NCI-H2107 (cell line): Measurements from ENCODE around the gene ZNF135.

ENCODE experiments used
- DNase-seq: peaks from one replicate; lab custom pipeline; 2025; lab: John Stamatoyannopoulos, UW

ZNF135 gene

DNA sequence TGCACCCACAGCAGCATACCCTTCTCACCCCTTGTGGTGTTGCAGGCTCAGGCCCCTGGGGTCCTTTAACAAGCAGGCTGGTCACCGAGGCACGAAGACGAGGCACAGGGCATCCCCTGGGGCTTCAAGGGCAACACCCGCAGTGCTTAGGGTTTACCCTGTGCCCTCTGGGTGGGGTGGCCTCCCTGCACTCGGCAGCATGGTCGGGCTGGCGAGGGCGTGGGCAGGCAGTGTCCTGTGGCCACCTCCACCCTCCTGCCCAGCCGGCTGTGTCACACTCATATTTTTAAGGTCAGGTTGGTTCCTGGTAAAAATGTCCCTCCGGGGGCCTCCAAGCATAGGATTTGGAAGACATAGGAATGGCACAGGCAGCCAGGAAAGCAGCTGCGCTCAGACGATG is 11.4 kb upstream of the ZNF135 start:
- no peak for DNase-seq

GRCh38 chr19:58052256-58052655 is 6.8 kb upstream of the ZNF135 start:
- no peak for DNase-seq

DNA sequence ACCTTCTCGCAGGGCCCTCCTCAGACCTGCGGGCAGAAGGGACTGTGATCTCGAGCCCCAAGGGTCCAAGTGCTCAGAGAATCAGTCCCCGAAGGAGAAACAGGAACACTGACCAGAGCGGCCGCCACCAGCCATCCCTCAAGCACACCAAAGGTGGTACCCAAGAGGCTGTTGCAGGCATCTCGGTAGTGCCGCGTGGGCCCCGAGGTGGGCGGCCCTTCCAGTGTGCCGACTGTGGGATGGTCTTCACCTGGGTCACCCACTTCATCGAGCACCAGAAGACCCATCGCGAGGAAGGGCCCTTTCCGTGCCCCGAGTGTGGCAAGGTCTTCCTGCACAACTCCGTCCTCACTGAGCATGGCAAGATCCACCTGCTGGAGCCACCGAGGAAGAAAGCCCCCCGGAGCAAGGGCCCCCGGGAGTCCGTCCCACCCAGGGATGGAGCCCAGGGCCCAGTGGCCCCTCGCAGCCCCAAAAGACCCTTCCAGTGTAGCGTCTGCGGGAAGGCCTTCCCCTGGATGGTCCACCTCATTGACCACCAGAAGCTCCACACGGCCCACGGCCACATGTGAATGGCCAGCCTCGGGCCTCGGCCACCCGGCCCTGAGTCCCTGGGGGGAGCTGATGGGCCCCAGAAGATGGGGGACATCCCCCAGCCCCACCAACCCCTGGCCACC is 5.5 kb upstream of the ZNF135 start:
- DNase-seq = no peak

DNA sequence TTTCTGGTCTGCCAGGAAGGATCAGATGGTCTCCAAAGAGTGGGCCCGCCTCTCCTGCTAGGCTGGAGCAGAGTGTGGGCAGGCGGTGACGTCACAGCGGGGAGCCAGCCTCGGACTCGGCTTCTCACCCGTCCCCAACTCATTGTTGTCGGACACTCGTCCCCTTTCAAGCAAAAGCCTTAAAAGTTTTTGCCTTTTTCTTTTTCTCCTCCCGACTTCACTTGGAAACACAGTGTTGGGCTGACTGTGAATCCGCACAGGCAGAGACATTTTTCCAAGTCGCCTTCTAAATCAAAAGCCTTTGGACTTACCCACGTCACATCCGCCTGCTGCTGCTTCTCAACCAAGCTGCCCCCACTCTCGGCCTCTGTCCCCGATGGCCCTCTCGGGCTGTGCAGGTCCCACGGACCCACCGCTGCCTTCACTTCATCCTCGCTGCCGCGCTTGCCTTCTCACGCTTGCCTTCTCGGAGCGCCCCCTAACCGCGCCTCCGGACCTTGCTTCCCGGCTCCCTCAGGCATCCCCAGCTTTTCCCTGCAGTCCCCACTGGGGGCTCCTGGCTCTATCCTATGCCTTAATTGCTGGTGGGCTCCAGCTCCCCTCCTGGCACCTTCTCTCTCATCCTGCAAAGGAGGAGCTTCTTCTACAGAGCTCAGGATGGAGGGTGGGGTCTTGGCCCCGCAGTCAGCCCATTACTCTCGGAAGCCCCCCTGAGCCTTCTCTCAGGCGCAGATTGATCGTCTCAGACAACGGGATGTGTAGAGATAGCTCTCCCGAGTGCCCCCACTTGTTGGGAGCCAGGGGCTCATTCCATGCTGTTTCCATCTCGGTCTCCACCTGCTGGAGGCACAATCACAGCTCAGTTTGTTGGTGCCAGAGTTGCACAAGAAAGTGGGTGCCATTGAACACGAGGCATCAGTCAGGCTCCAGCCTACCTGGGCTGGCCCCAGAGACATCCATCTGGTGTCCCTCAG is 3.9 kb upstream of the ZNF135 start:
- no peak for DNase-seq

DNA sequence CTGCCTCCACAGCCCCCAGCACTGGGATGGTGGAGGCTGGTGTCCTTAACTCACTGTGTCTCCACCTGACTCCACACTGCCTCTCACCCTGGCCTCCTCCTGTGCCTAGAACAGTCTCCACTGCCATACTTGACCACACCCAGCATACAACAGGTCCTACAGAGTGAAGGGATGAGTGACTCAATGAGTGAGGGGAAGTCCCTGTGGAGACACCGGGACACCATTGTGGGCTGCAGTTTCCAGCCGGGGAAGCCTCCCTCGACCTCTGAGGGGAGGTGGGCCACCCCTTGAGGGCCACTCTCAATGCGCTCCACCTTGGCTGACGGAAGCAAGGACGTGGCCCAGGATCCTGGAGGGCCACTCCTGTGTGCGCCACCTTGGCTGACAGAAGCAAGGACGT is 2.8 kb upstream of the ZNF135 start:
- DNase-seq = no peak

DNA sequence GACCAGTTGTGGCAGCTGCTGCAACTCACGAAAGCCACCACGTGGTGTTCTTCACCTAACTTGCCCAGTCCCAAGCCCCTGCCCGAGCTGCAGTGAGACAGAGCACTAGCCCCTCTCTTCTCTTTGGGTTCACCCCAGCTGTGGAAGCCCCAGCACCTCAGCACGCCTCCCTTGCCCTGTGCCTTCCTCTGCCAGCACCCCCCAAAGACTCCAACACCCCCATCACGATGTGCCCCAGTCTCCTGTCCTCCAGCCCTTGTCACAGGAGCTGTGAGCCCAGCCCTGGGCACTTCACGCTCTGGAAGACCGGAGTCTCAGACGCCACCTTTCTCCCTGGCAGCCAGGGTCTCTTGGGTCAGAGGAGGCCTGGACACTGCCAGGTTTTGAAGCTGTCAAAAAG is 2.2 kb upstream of the ZNF135 start:
- DNase-seq = no peak

DNA sequence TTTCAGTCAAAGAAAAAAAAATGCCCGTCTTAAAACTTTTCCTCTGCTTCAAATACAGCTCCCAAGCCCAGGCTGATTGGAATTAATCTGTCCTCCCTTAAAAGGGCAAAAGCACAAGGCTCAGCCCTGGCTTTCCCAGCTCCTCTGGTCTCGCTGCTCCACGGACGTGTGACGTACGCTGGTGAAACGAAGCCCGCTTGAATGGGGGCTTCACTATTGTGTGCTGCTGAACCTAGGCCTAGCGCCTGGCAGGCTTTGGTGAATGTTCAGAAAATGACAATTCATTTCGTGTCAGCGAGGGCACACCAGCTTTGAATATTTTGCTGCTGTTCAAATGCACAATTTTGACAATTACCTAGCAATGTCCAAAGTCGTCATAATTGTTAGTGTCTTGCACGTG is 615 bp upstream of the ZNF135 start:
- DNase-seq = no peak

DNA sequence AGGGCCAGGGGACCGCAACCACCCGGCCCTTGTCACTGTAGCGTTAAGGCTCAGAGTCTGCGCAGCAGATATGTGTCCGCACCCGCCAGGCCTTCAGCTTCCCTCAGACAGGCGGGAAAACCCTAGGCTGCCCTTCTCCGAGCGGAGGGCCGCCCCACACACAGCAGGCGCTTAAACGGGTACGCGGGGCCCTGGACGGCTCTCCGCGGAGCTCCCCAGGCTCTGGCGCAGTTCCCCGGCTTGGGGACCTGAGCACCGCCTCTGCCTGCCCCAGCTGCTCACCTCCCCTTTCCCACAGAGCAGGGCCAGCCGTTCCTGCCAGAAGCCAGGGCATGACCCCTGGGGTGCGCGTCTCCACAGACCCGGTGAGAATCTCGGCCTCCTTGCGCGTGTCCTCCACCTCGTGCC is 593 bp downstream of the ZNF135 start:
- DNase-seq = no peak

DNA sequence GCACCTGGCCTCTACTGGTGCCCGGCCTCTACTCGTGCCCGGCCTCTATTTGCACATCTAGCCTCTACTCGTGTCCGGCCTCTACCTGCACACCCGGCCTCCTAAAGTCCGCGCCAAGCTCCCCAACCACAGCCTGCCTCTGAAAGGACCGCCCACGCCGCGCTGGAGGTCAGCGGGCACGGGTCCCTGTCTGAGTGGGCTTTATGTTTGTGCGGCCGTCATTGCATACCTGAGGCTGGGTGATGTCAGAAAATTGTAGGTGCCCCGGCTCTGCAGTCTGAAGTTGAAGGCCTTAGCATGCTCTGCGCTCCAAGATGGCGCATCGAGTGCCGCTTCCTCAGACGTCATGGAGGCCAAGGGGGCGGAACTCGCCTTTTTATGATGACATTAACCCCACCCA is 1.1 kb downstream of the ZNF135 start:
- no peak for DNase-seq

DNA sequence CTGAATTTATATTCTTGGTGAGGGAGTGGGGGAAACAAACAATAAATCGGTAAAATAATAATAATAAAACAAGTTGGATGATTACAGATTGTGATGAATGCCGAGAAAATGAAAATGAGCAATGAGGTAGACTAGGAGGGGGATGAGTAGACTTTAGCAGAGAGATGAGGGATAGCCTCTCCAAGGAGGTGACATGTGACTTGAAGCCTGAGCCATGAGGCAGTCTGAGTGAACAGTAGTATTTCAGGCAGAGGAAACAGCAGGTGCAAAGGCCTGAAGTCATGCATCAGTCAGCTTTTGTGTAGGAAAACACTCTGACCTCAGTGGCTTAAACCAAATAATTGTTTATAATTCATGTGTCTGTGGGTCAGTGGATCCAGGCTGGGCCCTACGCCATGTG is 4.6 kb downstream of the ZNF135 start:
- no peak for DNase-seq

DNA sequence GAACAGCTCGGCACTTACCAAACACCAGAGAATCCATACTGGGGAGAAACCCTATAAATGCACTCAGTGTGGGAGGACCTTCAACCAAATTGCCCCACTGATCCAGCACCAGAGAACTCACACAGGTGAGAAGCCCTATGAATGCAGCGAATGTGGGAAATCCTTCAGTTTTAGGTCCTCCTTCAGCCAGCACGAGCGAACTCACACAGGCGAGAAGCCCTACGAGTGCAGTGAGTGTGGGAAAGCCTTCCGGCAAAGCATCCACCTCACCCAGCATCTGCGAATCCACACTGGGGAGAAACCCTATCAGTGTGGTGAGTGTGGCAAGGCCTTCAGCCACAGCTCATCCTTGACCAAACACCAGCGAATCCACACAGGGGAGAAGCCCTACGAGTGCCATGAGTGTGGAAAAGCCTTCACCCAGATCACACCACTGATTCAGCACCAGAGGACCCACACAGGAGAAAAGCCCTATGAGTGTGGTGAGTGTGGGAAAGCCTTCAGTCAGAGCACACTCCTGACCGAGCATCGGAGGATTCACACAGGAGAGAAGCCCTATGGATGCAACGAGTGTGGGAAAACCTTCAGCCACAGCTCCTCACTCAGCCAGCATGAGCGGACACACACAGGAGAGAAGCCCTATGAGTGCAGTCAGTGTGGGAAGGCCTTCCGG is 8.3 kb downstream of the ZNF135 start:
- no peak for DNase-seq

GRCh38 chr19:58079792-58080191 is 20.7 kb downstream of the ZNF135 start:
- no peak for DNase-seq

- DNase-seq = no peak
Measured at GRCh38 chr19:58083021-58083420, 23.9 kb downstream of the ZNF135 start.

DNA sequence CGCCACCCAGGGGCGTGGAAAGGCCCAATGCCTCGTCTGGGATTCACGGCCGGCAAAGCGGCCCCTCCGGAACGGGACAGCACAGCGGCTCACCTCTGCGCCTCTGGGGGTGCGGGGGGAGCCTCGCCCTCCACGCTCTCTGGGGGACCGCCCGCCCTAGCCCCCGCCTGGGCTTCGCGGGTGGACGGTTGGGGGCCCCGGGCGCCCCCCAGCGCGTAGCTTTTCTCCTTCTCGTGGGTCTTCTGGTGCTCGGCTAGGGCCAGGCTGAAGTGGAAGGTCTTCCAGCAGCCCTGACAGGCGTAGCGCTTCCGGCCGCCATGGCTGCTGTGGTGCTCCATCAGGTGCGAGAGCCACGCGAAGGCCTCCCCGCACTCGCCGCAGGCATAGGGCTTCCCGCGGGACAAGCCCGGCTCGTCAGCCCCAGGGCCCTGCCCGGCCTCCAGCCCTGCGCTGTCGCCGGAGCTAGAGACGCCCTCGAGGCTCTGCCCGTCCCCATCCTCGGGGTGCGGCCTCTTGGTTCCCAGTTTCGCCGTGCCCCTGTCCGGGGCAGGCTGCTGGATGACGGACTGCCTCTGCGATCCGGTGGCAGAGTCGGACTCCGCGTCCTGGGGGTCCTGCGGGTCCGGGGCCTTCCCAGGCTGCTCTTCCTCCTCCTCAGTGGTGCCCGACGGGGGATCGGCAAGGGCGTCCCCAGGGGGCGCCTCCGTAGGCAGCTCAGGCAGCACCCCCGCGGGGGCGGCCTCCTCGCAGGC is 25.7 kb downstream of the ZNF135 start:
- DNase-seq = no peak

DNA sequence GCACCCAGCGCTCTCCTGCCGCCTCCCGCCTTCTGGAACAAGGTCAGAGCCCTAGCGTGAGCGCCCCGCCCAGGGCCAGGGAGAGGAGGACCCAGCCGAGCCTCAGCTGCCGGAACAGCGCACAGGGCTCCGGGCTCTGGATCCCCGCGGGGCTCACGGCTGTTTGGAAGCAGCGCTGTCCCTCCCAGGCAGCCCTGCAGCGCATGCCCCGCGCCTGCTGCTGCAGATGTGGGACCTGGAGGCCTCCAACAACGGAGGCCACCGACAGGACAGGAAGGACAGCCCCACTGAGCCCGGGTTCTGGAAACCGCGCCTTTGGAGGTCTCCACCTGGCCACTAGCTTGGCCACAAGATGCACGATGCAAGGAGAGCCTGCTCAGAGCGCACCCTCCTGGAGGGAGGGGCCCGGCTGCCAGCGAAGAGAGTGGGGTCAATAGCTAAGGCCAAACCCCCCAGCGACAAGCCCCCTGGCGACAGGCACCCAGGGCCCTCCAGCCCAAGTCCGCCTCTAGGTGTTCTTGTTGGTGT is 26.3 kb downstream of the ZNF135 start:
- DNase-seq = no peak

DNA sequence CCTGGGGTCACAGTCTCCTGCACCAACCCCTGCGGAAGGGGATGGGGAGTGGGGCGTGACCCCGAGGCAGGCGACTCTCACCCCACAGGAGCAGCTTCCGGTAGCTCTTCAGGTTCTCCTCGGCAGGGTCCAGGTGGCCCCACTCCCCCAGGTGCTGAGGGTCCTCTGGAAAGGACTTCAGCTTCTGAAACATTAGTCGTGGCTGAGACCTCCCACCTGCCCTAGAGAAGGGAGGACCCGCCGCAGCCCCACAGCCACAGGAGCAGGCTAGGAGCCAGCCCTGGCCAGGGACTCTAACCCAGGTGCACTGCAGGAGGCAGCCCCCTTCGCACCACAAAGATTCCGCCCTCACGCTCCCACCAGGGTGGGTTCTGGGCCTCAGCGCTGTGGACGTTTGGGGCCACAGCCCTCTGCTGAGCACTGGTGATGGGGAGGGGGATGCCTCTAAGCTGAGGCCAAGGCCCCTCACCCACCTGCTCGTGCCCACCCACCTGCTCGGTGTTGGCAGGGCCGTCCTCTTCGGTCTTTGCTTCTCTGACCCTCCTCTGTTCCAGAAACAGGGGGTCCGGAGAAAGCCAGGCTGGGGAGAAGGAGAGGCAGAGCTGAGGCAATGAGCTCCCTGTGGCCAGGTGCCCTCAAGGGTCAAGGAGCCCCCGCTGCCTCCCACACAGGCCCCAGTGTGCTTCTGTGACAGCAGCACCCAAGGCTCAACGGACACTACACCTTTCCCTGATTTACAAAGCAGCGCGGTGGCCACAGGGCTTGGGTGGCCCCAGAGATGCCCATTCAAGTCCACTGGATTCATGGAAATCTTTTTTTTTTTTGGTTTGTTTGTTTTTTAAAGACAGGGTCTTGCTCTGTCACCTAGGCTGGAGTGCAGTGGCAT is 28.0 kb downstream of the ZNF135 start:
- no peak for DNase-seq

DNA sequence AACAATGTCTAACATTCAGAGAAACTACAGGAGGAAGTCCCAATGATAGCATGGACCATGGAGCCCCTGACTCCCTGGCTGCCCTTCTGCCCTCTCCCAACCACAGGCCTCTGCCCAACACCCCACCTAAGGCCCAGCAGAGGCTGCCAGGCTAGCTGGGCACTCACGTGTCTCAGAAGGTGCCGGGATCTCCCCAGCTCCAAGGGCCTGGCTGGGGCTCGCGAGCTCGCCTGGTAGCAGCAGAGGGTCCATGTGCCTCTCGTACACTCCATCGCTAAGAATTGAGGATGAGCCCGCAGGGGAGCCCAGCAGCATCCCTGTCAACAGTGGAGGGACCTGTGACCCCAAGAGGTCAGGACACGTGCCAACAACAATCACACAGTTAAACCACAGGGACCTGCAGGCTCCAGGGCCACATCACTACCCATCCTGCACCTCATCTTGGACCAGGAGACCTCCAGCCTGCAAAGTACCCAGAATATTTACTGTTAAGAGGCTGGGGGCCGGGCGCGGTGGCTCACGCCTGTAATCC is 29.5 kb downstream of the ZNF135 start:
- no peak for DNase-seq

DNA sequence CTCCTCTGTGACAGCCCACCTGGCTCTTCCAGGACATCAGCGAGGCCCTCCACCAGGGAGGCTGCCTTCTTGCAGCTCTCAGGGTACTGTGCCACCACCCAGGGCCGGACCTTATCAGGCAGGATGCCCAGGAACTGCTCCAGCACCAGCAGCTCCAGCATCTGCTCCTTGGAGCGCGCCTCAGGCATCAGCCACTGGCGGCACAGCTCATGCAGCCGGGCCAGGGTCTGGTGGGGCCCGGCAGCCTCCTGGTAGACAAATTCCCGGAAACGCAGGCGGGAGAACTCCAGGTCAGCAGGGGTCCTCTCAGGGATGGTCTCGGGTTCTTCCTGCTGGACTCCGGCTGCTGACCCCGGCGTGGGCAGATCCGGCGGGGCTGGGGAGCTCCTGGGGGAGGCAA is 30.8 kb downstream of the ZNF135 start:
- DNase-seq = no peak

GRCh38 chr19:58091251-58091995 is 32.3 kb downstream of the ZNF135 start:
- no peak for DNase-seq

DNA sequence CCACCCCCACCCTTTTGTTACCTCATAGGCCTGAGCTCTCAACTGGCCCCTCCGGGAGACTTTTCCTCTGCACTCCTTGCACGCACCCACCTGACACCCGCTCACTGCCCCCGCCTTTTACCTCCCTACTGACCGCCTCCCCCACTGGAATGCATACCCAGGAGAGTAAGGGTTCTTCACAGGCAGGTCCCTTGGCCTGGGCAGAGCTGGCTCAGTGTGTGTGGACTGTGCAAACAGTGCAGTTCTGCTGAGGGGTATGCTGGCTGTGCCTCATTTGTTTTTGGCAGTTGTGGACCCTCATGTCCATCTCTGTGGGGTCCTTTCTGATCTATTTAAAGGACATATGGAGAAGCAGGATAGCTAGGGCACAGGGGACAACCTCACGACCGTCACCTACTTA is 34.0 kb downstream of the ZNF135 start:
- no peak for DNase-seq
